ENCODE measurements around the gene CIAPIN1.

GRCh38 chr16:57406881-57407280 is 40.3 kb downstream of the CIAPIN1 start:
- TF ChIP-seq YY1 (IDR thresholded peaks at IDR 0.05; ENCODE audit: insufficient read depth, insufficient read length), result no peak
- TF ChIP-seq ZNF274 (IDR thresholded peaks at IDR 0.05; ENCODE audit: low read depth, low read length), result no peak
- no peak for TF ChIP-seq SUZ12 (IDR thresholded peaks at IDR 0.05; ENCODE audit: extremely low read depth, insufficient read depth, insufficient read length)
